IMR-90 (cell line): Measurements from ENCODE around the gene CNPY2. TPM values are rescaled to one million over a fixed set of nuclear protein-coding genes. Genes with fewer than 3 reads are reported as not detected.

Source experiments
- ATAC-seq: fragments of 200-7000 bp; cut with Tn5 transposase; 2 replicates; pipeline ENCODE4 v1.9.1; 2020; ENCODE audit warnings: low read depth, mild to moderate bottlenecking, moderate library complexity
- BruUV-seq: library from RNA; stranded (reverse); fragments of 400-500 nt; replicated peaks from 2 replicates; lab custom pipeline; 2021; lab: Mats Ljungman, UMichigan
- CTCF ChIA-PET: fragments of 300-600 bp; formaldehyde crosslinking; extraction: SDS; loops from one replicate; lab custom pipeline; 2021; ENCODE audit warnings: antibody characterized with exemption; lab: Yijun Ruan, JAX
- POLR2A ChIA-PET: fragments of 300-600 bp; sonication (Branson Sonifier 250); formaldehyde crosslinking; loops from one replicate; lab custom pipeline; 2022; ENCODE audit warnings: antibody characterized with exemption; ENCODE audit not compliant: unreplicated experiment; lab: Charles Lee
- DNase-seq: peaks from one replicate; pipeline ENCODE4 v3.0.0; 2013
- H2AFZ ChIP-seq: replicated peaks from 2 replicates; pipeline ENCODE3; 2013; ENCODE audit warnings: low read length, mild to moderate bottlenecking; ENCODE audit not compliant: poor library complexity
- H2AK5ac ChIP-seq: 2 replicates; pipeline ENCODE4 v1.6.1; 2013; ENCODE audit warnings: low read depth, low read length, inconsistent platforms
- H2AK9ac ChIP-seq: replicated peaks from 2 replicates; pipeline ENCODE3; 2013; ENCODE audit warnings: mild to moderate bottlenecking, low read depth, low read length, moderate library complexity; ENCODE audit not compliant: poor library complexity
- H2BK120ac ChIP-seq: 2 replicates; pipeline ENCODE4 v1.6.1; 2013; ENCODE audit warnings: low read depth, low read length, inconsistent platforms
- H2BK15ac ChIP-seq: 3 replicates; pipeline ENCODE4 v1.6.1; 2013; ENCODE audit warnings: low read depth, low read length, inconsistent platforms
- H2BK20ac ChIP-seq: 2 replicates; pipeline ENCODE4 v1.6.1; 2013; ENCODE audit warnings: low read depth, mild to moderate bottlenecking, inconsistent platforms, low read length, moderate library complexity
- H2BK5ac ChIP-seq: 2 replicates; pipeline ENCODE4 v1.6.1; 2013; ENCODE audit warnings: mild to moderate bottlenecking, low read depth, low read length, inconsistent platforms; ENCODE audit not compliant: poor library complexity, severe bottlenecking
- H3K14ac ChIP-seq: replicated peaks from 2 replicates; pipeline ENCODE4 v1.6.1; 2013; ENCODE audit warnings: low read depth, low read length, inconsistent platforms
- H3K18ac ChIP-seq: 2 replicates; pipeline ENCODE4 v1.6.1; 2013; ENCODE audit warnings: low read depth, low read length, control low read depth
- H3K23ac ChIP-seq: 2 replicates; pipeline ENCODE4 v1.6.1; 2013; ENCODE audit warnings: low read depth, low read length, inconsistent platforms
- H3K27ac ChIP-seq: 2 replicates; pipeline ENCODE4 v1.5.1; 2013; ENCODE audit warnings: mild to moderate bottlenecking, control low read depth, low read length; ENCODE audit not compliant: insufficient read depth
- H3K27me3 ChIP-seq: 2 replicates; pipeline ENCODE4 v1.6.1; 2013; ENCODE audit warnings: low read length; ENCODE audit not compliant: control insufficient read depth, insufficient read depth
- H3K36me3 ChIP-seq: 2 replicates; pipeline ENCODE4 v1.6.1; 2013; ENCODE audit warnings: low read length, mixed read lengths; ENCODE audit not compliant: control insufficient read depth, insufficient read depth
- H3K4ac ChIP-seq: 2 replicates; pipeline ENCODE4 v1.6.1; 2013; ENCODE audit warnings: low read depth, low read length, inconsistent platforms
- H3K4me1 ChIP-seq: 2 replicates; pipeline ENCODE4 v1.6.1; 2013; ENCODE audit warnings: low read length, mixed read lengths; ENCODE audit not compliant: control insufficient read depth, insufficient read depth
- H3K4me2 ChIP-seq: 2 replicates; pipeline ENCODE4 v1.6.1; 2013; ENCODE audit warnings: low read depth, mild to moderate bottlenecking, control low read depth, low read length, moderate library complexity
- H3K4me3 ChIP-seq: 2 replicates; pipeline ENCODE4 v1.5.1; 2013; ENCODE audit warnings: low read depth, mild to moderate bottlenecking, control low read depth, low read length, moderate library complexity; ENCODE audit not compliant: insufficient read depth
- H3K56ac ChIP-seq: 2 replicates; pipeline ENCODE4 v1.6.1; 2013; ENCODE audit warnings: low read length, inconsistent platforms; ENCODE audit not compliant: insufficient read depth; ENCODE audit errors: extremely low read depth
- H3K79me1 ChIP-seq, 2 experiments: 2 replicates each; pipeline ENCODE4 v1.6.1; 2013; ENCODE audit warnings: low read length in 2 of 2, inconsistent platforms in 1 of 2, low read depth in 1 of 2
- H3K9ac ChIP-seq: 2 replicates; pipeline ENCODE4 v1.6.1; 2013; ENCODE audit warnings: low read depth, low read length, control low read depth
- H3K9me1 ChIP-seq: 2 replicates; pipeline ENCODE4 v1.6.1; 2013; ENCODE audit warnings: low read length, inconsistent platforms; ENCODE audit not compliant: insufficient read depth
- H3K9me3 ChIP-seq: 2 replicates; pipeline ENCODE4 v1.6.1; 2013; ENCODE audit warnings: low read length; ENCODE audit not compliant: control insufficient read depth, insufficient read depth
- H4K20me1 ChIP-seq: 2 replicates; pipeline ENCODE4 v1.6.1; 2013; ENCODE audit warnings: low read length, inconsistent platforms; ENCODE audit not compliant: insufficient read depth
- H4K5ac ChIP-seq: 2 replicates; pipeline ENCODE4 v1.6.1; 2013; ENCODE audit warnings: mild to moderate bottlenecking, low read depth, low read length, control low read depth
- H4K8ac ChIP-seq, 2 experiments: 2 replicates each; pipeline ENCODE4 v1.6.1; 2013; ENCODE audit warnings: low read depth in 2 of 2, low read length in 2 of 2, control low read depth in 1 of 2, inconsistent platforms in 1 of 2
- H4K91ac ChIP-seq: 2 replicates; pipeline ENCODE4 v1.6.1; 2013; ENCODE audit warnings: low read depth, low read length, inconsistent platforms; ENCODE audit not compliant: insufficient read depth
- BHLHE40 ChIP-seq: fragments of 150-350 bp; IDR thresholded peaks from 2 replicates; pipeline ENCODE4 v1.6.1; 2016; ENCODE audit warnings: mild to moderate bottlenecking, low read depth, low read length
- CEBPB ChIP-seq: IDR thresholded peaks from 2 replicates; pipeline ENCODE4 v1.6.1; 2012; ENCODE audit warnings: low read depth, low read length, improper control_type of control experiment
- RAD21 ChIP-seq: IDR thresholded peaks from 2 replicates; pipeline ENCODE4 v1.6.1; 2012; ENCODE audit warnings: low read length, improper control_type of control experiment
- SMC3 ChIP-seq: fragments of 150-350 bp; IDR thresholded peaks from 2 replicates; pipeline ENCODE4 v1.6.1; 2016; ENCODE audit warnings: low read depth, mild to moderate bottlenecking, antibody characterized with exemption, low read length, moderate library complexity
- WGBS, 2 experiments: methylation state at CpG; one replicate each; pipeline versions ENCODE4 v1.1.5 to v1.1.7; 2013; ENCODE audit warnings: missing lambda C conversion rate in 2 of 2; ENCODE audit not compliant: insufficient read length in 1 of 2; ENCODE audit errors: extremely low coverage in 2 of 2; 5-methylcytosine and 5-hydroxymethylcytosine counted together
- dilution Hi-C: fragments of 300-500 bp; cut with HindIII; formaldehyde crosslinking; loops from one replicate; pipeline ENCODE4 v1.14.3; 2018; ENCODE audit warnings: low sequenced_read_pairs; ENCODE audit not compliant: unreplicated experiment
- in situ Hi-C: fragments of 300-500 bp; cut with MboI; formaldehyde crosslinking; loops from 3 replicates; pipeline ENCODE4 v1.14.3; 2019; ENCODE audit warnings: low sequenced_read_pairs, inconsistent platforms, mixed read lengths
- intact Hi-C: fragments of 100-400 bp; cut with micrococcal nuclease; formaldehyde crosslinking; loops from 2 replicates; pipeline ENCODE4 v1.10.0; 2022
- polyA plus RNA-seq, 3 experiments: library from polyadenylated mRNA; depleted of rRNA; stranded (reverse); fragments of >200 nt; gene quantifications; 2 replicates each; pipeline ENCODE4 v1.2.3, GENCODE V29; 2012; ENCODE audit warnings: low replicate concordance in 1 of 3
- total RNA-seq: library from RNA; depleted of rRNA; stranded (reverse); fragments of >200 nt; gene quantifications from 2 replicates; pipeline ENCODE4 v1.2.3, GENCODE V29; 2012

CNPY2 gene
- total and polyA plus RNA-seq, 2 of the 4 experiments (the other 2 are of a cell fraction): 65.2 to 175 TPM

DNA sequence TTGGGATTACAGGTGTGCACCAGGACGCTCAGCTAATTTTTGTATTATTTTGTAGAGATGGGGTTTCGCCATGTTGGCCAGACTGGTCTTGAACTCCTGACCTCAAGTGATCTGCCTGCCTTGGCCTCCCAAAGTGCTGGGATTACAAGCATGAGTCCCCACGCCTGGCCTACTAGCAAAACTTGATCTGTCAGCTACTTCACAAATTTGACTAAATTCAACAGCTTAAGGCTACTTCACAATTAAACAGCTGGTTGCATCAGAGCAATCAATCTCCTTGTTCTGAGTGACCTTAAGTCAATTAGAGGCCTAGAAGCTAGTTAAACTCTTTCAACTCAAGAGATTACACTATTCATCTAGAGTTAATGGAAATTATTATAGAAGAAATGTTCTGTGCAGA, 36.9 kb downstream of the CNPY2 start:
- Histone ChIP-seq H3K9ac (no peak overlapping the region), H3K27me3 (no peaks in the 10 kb centered on the region), H3K14ac (no peak overlapping the region), H3K27ac (no peak overlapping the region), H3K4me2 (no peak overlapping the region), H4K8ac (no peak overlapping the region), H3K23ac (no peak overlapping the region), H2BK15ac (no peak overlapping the region), H3K9me3 (no peaks in the 10 kb centered on the region), H3K56ac (no peak overlapping the region), H3K18ac (no peak overlapping the region), H2BK120ac (no peak overlapping the region), H3K36me3 (peaks cover 65% of the 10 kb centered on the region), H2AFZ (no peak overlapping the region), H3K4me1 (no peaks in the 10 kb centered on the region), H2AK5ac (no peak overlapping the region), H4K91ac (no peak overlapping the region), H2BK20ac (no peak overlapping the region), H2AK9ac (no peak overlapping the region), H3K4me3 (no peak overlapping the region), H4K5ac (no peak overlapping the region), H4K20me1 (no peaks in the 10 kb centered on the region), H3K4ac (no peak overlapping the region), H2BK5ac (no peak overlapping the region), H3K79me1 (peaks cover 4 to 8% of the 10 kb centered on the region in 2 experiments; a peak in 2 of 4 replicates), H3K9me1 (no peaks in the 10 kb centered on the region; the same call in 1 of the 2 replicates)
- CTCF ChIA-PET: no interaction called here
- WGBS, 2 experiments: 90% methylated on average over 2 of the region's 3 CpGs; no CpG with 5 or more reads in 1 of the 2 experiments
- TF ChIP-seq BHLHE40 (no peak), CEBPB (no peak), RAD21 (no peak), SMC3 (no peak)
- dilution Hi-C loops: no loop called here
- DNase-seq: no peak
- intact Hi-C loops: no loop called here
- ATAC-seq: no peak
- in situ Hi-C loops: no loop called here
- no TSS peak for BruUV-seq
- POLR2A ChIA-PET: no interaction called here
